Stimulated activated CD4-positive, alpha-beta T cell treated with anti-CD3 and anti-CD28 coated beads, TNF-alpha, amount 100 ng/mL, for 1 hour (primary cell): ENCODE measurements around the gene DIPK2A.

ENCODE experiments used
- DNase-seq, 3 donors: peaks; one replicate each; pipeline ENCODE4 v3.0.0-alpha.2; 2020; ENCODE audit warnings: low read depth in 3 of 3, low spot score in 1 of 3

DIPK2A gene, protein sequence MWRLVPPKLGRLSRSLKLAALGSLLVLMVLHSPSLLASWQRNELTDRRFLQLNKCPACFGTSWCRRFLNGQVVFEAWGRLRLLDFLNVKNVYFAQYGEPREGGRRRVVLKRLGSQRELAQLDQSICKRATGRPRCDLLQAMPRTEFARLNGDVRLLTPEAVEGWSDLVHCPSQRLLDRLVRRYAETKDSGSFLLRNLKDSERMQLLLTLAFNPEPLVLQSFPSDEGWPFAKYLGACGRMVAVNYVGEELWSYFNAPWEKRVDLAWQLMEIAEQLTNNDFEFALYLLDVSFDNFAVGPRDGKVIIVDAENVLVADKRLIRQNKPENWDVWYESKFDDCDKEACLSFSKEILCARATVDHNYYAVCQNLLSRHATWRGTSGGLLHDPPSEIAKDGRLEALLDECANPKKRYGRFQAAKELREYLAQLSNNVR

DNA sequence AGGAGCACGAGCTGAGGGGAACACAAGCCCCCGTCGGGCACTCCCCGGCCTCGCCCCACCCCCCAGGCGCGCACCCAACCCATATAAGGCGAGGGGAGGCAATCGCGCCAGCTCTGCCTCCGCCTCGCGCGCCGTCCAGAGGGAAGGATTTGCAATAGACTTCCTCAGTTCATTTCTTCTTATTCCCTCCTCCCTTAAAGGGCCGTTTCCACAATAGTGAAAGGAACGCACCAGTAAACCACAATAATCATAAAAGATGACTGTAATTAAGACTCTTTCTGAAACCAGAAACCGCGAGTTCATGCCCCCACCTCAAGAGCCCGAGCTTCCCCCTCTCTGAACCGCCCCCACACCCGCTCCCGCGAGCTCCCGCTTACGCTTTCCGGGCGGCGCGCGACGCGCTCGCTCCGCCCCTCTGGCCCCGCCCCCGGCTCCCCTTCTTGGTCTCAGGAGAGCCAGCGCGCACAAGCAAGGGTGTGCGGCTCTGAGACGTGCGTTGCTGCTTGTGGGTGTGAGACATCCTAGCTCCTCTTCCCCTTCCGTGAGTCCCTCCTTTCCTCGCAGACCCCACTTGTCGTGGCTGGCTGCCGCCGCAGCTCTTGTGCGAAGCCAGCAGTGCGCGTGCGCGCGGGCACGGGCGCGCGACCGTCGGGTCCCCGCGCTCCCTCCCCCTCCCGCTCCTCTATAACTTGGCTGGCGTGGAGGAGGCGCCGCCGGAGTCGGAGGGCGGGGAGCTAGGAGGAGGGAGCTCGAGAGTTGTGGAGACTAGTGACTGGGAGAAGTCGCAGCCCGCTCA lies at the start of gene DIPK2A:
TSS of gene DIPK2A (plus strand) at position 465 of the 796 bp plus-strand sequence. CDS start 510 bp downstream, outside the sequence.
- peak; percentile 76 to 97 (median 84) for DNase-seq

DNA sequence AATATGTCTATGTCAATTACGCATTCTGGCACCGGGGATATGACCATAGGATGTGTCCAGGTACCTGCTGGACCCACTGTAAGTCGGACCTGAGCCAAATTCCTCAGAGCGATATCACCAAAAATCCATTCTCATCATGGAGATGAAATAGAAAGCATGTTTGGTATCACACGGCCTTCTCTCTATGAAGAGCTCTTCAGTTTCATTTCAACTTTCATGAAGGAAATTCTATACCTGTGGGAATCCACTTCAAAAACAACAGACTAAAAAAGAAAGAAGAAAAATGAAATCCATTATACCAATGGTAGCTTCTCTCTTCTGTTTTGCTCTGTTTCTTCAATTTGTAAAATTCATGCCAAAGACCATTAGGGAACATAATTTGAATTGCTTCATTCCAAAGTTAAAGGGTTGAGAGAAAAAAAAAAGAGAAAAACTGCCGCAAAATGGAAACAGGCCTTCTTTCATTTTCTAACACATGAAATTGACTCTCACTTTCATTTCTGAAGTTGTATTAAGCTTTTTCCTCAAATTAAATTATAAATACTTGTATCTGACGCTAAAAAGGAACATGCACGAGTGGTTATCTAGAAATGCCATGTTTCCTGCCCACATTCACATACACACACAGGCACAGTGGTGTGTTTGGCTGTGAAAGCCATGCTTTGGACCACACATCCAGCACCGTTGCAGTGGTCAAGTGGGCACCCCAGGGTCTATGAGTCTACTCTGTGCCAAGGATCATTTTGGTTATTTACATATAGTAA lies 46.9 kb upstream of the DIPK2A start:
- DNase-seq = no peak

DNA sequence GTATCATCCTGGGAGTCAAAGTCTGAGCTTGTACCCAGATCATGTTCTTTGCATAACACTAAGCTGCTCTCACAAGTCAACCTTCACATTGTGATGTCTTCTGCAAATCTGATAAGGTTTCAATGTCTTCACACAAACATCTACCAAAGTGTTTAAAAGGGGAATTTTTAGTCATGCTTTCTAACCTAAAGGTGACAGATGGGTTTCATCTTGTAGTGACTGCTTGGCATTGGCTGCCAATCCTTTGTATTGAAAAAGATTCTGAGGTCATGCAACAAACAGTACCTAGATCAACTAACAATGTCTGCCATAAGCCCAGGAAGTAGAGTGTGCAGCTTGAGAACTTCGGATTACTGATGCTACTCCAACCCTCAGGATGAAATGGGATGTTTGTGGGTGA lies 43.6 kb upstream of the DIPK2A start:
- DNase-seq = no peak

DNA sequence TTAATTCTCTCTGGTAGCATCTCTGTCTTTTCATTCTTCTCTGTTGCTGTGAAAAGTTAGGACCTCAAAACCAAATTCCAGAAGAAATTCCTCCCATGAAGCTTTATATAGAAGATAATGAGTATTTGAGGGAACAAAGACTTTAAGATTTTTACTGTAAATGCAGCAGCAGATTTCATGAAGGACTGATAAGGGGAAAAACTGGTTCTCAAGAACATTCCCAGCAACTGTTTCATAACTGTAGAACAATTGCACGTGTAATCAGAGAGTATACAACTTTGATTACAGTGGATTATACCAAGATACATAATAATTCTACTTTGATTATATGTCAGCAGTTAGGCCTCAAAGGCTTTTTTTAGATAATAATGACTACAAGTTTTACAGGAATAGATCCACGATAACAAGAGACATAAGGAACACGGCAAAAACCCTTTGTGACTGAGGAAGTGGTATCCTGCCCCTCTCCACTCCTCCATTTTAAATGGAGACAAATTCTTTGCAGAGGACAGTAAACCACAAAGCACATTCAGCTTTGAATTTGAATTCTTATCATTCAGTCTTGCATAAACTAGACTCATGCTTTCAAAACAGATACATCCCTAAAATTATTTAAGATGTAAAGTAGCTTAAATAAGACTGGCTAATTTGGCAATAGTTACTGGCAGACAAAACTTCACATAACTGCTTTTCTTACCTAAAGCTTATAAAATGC lies 42.9 kb upstream of the DIPK2A start:
- no peak for DNase-seq

GRCh38 chr3:143934791-143935190 lies 36.8 kb upstream of the DIPK2A start:
- DNase-seq = no peak

DNA sequence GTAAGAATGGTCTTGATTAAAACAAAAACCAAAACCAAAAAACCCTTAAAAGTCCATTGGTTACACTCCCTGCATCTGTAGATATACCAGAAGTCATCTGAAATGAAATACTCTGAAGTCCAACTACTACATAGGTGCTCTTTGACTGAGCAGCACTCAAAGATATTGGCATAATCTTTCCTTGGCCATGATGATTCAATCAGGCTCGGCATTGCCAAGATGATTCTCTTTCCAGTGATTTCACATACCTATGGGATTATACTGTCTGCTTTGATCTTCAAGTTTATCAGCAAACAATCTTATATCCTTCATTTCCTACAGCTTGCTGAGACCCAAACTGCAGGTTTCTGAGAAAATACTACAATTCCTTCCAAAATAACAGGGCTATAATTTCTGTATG lies 35.9 kb upstream of the DIPK2A start:
- DNase-seq = no peak

- DNase-seq = no peak
These were observed 20.8 kb upstream of the DIPK2A start for GRCh38 chr3:143950810-143951209.

DNA sequence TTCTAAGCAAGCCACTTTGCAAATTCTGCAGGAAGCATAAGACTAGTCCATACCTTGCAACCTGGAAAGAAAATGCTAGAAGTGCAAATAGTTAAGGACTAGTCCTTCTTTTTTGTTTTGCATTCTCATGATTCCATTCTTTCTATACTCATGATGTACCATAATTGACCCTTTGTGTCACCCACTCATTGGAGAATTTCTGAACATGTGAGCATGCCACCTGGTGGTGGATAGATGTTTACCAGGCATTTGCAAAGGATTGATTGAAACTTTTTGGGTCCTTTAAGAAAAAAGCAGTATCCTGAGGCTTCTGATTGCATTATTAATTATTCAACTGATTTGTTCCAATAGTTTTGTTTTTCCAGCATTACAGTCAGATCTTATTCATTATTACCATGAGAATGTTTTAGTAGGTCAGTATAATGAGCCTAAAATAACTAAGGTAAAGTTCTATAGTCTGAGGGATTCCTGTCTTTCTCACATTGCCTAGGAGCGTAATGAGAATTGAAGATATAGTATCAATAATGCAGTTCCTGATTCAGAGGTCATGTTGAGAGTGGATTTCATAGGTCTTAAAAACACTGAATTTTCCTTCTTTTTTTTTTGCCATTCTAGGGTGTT lies 20.2 kb upstream of the DIPK2A start:
- no peak for DNase-seq

DNA sequence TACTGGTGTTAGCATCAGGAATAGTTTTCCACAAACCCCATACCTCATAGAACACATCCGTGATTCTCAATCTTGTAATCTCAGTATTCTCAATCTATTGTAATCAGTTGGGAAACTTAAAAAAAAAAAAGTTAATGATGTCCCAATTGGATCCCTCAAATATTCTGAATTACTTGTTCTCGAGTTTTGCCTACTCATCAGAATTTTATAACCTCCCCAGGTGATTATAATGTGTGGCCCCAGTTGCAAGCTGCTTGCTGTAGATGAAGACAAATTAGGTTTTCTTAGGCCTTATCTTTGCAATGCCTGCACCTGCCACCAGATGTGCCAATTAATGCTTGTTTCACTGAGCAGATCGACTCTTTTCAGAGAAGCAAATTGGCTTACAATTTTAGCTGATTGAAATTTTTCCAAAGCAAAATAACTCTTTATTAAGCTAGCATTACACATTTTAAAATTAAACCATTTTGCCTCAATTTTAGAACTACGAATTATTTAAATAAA lies 19.0 kb upstream of the DIPK2A start:
- DNase-seq = no peak

GRCh38 chr3:143955113-143955512 lies 16.5 kb upstream of the DIPK2A start:
- DNase-seq = no peak

DNA sequence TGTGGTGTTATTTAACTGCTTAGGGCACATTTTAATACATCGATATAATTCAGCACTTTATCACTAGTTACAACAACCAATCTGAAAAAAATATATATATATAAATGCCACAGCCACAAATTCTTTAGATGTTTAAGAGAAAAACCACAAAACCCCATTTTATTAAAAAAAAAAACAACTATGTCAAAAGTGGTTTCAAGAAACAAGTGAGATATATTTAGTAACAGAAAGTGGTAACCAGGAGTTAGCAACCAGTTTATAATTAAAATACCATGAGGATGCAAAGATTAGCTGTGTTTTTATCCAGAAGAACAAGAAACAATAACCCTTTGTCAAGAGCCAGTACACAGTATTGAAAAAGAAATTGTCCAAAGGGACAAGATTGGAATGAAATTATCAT lies 14.8 kb upstream of the DIPK2A start:
- DNase-seq = no peak

GRCh38 chr3:143957453-143957852 lies 14.2 kb upstream of the DIPK2A start:
- DNase-seq = no peak

- no peak for DNase-seq
These were observed 12.7 kb upstream of the DIPK2A start for GRCh38 chr3:143958966-143959365.

GRCh38 chr3:143961342-143961741 lies 10.3 kb upstream of the DIPK2A start:
- no peak for DNase-seq

- DNase-seq = no peak
These were observed 7.7 kb upstream of the DIPK2A start for GRCh38 chr3:143963946-143964345.

GRCh38 chr3:143970773-143971358 lies 757 bp upstream of the DIPK2A start:
- DNase-seq = peak in 1 of 3 donors; percentile 10

DNA sequence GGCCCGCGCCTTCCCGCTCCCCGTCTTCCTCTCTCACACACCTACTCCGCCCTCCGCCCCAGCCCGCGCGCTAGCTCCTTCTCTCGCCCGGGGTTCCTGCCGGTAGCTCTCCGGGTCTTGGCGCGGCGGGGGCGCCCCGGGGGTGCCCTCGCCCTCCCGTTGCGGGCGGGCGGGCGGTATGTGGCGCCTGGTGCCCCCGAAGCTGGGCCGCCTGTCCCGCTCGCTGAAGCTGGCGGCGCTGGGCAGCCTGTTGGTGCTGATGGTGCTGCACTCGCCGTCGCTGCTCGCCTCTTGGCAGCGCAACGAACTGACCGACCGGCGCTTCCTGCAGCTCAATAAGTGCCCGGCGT lies 507 bp downstream of the DIPK2A start:
- DNase-seq = no peak

DNA sequence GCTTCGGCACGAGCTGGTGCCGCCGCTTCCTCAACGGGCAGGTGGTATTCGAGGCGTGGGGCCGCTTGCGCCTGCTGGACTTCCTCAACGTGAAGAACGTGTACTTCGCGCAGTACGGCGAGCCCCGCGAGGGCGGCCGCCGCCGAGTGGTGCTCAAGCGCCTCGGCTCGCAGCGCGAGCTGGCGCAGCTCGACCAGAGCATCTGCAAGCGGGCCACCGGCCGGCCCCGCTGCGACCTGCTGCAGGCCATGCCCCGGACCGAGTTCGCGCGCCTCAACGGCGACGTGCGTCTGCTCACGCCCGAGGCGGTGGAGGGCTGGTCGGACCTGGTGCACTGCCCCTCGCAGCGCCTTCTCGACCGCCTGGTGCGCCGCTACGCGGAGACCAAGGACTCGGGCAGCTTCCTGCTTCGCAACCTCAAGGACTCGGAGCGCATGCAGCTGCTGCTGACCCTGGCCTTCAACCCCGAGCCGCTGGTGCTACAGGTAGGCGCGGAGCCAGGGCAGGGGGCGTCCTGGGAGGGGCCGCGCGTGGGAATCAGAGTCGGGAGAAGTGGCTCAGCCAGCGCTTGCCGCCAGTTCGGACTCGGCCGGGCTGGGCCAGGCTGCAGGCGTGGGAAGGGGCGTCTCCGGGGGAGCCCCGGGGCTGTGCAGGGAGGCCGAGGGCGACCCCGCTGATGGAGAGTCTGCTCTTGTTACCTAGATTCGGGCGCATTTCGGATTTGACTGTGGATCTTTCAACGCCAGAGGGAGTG lies 1.1 kb downstream of the DIPK2A start:
- peak; percentile 29 to 34 (median 33) for DNase-seq
